OCI-LY1 (cell line): ENCODE measurements around the gene VIPR2.

Experiments
- H2AFZ ChIP-seq: fragments of 200-600 bp; sonication (generic), shearing (Covaris generic); 2 replicates; pipeline ENCODE4 v1.6.0; 2014; ENCODE audit warnings: antibody characterized with exemption, mild to moderate bottlenecking, low read length
- H3F3A ChIP-seq: fragments of 200-600 bp; sonication (generic), shearing (Covaris generic); 2 replicates; pipeline ENCODE4 v1.6.0; 2014; ENCODE audit warnings: mild to moderate bottlenecking, antibody characterized with exemption, low read length, moderate library complexity; ENCODE audit not compliant: insufficient read depth
- H3K27ac ChIP-seq: fragments of 200-600 bp; sonication (generic); 2 replicates; pipeline ENCODE4 v1.5.1; 2014; ENCODE audit warnings: low read length, mixed run types, mild to moderate bottlenecking, low read depth; ENCODE audit not compliant: poor library complexity, severe bottlenecking
- H3K27me3 ChIP-seq: fragments of 200-600 bp; sonication (generic); 2 replicates; pipeline ENCODE4 v1.6.0; 2014; ENCODE audit warnings: antibody characterized with exemption, mild to moderate bottlenecking, low read length, moderate library complexity; ENCODE audit not compliant: insufficient read depth
- H3K36me3 ChIP-seq: fragments of 200-600 bp; sonication (generic); 2 replicates; pipeline ENCODE4 v1.6.1; 2014; ENCODE audit warnings: mild to moderate bottlenecking, antibody characterized with exemption, low read length, moderate library complexity, mixed read lengths; ENCODE audit not compliant: insufficient read depth
- H3K4me1 ChIP-seq: fragments of 200-600 bp; sonication (generic); 2 replicates; pipeline ENCODE4 v1.5.1; 2014; ENCODE audit warnings: mild to moderate bottlenecking, low read length, moderate library complexity; ENCODE audit not compliant: insufficient read depth, severe bottlenecking
- H3K4me2 ChIP-seq: fragments of 200-600 bp; sonication (generic), shearing (Covaris generic); 2 replicates; pipeline ENCODE4 v1.6.1; 2014; ENCODE audit warnings: low read length
- H3K4me3 ChIP-seq: fragments of 200-600 bp; sonication (generic); 2 replicates; pipeline ENCODE4 v1.5.1; 2014; ENCODE audit warnings: low read length, low read depth, mild to moderate bottlenecking, mixed read lengths; ENCODE audit not compliant: poor library complexity, severe bottlenecking
- H3K79me2 ChIP-seq: fragments of 200-600 bp; shearing (Covaris generic); 2 replicates; pipeline ENCODE4 v1.6.1; 2016; ENCODE audit warnings: mixed run types, low read length, mixed read lengths; ENCODE audit not compliant: insufficient read depth
- H3K9ac ChIP-seq: fragments of 200-600 bp; sonication (generic), shearing (Covaris generic); 2 replicates; pipeline ENCODE4 v1.6.1; 2014; ENCODE audit warnings: mild to moderate bottlenecking, low read length, mixed read lengths
- H3K9me2 ChIP-seq: fragments of 200-600 bp; sonication (generic), shearing (Covaris generic); 2 replicates; pipeline ENCODE4 v1.6.1; 2014; ENCODE audit warnings: low read depth, mild to moderate bottlenecking, low read length, mixed read lengths
- H3K9me3 ChIP-seq: fragments of 200-600 bp; shearing (Covaris generic); 2 replicates; pipeline ENCODE4 v1.6.1; 2014; ENCODE audit warnings: low read length, mixed read lengths
- H4K20me1 ChIP-seq: fragments of 200-600 bp; sonication (generic), shearing (Covaris generic); 2 replicates; pipeline ENCODE4 v1.6.0; 2016; ENCODE audit warnings: mild to moderate bottlenecking, low read length; ENCODE audit not compliant: insufficient read depth
- CTCF ChIP-seq: fragments of 200-600 bp; sonication (generic), shearing (Covaris generic); IDR thresholded peaks from 2 replicates; pipeline ENCODE4 v1.5.1; 2017; ENCODE audit warnings: mild to moderate bottlenecking, antibody characterized with exemption, low read length, moderate library complexity, mixed read lengths
- EZH2 ChIP-seq: fragments of 200-600 bp; sonication (generic), shearing (Covaris generic); IDR thresholded peaks from 2 replicates; pipeline ENCODE4 v1.8.0; 2017; ENCODE audit warnings: borderline replicate concordance, mixed run types, mild to moderate bottlenecking, antibody characterized with exemption, low read length, moderate library complexity, mixed read lengths

Gene VIPR2

GRCh38 chr7:159036916-159037605 is 107.6 kb downstream of the VIPR2 start:
- Histone ChIP-seq H4K20me1 (no peaks in the 10 kb centered on the region), H3K4me2 (no peak overlapping the region), H3K27ac (no peak overlapping the region), H3F3A (no peaks in the 10 kb centered on the region), H3K9ac (no peak overlapping the region), H3K79me2 (no peaks in the 10 kb centered on the region), H3K36me3 (no peaks in the 10 kb centered on the region), H3K27me3 (peaks cover 11% of the 10 kb centered on the region; the same call in 1 of the 2 replicates), H3K9me2 (no peaks in the 10 kb centered on the region), H3K4me3 (no peak overlapping the region), H3K9me3 (no peaks in the 10 kb centered on the region), H2AFZ (no peak overlapping the region), H3K4me1 (no peaks in the 10 kb centered on the region)
- TF ChIP-seq CTCF (no peak), EZH2 (no peak)

GRCh38 chr7:159035571-159036073 is 109.0 kb downstream of the VIPR2 start:
- Histone ChIP-seq H3K27ac (no peak overlapping the region), H4K20me1 (no peaks in the 10 kb centered on the region), H3K79me2 (no peaks in the 10 kb centered on the region), H3K4me2 (no peak overlapping the region), H2AFZ (no peak overlapping the region), H3F3A (no peaks in the 10 kb centered on the region), H3K9me2 (no peaks in the 10 kb centered on the region), H3K9ac (no peak overlapping the region), H3K4me1 (no peaks in the 10 kb centered on the region), H3K27me3 (peaks cover 10% of the 10 kb centered on the region; the same call in 1 of the 2 replicates), H3K4me3 (no peak overlapping the region), H3K9me3 (no peaks in the 10 kb centered on the region), H3K36me3 (no peaks in the 10 kb centered on the region)
- no peak for TF ChIP-seq EZH2
- no peak for TF ChIP-seq CTCF

- H3K4me2 ChIP-seq = no peak overlapping the region
- H3F3A ChIP-seq = no peaks in the 10 kb centered on the region
- no peaks in the 10 kb centered on the region for H3K4me1 ChIP-seq
- no peaks in the 10 kb centered on the region for H3K79me2 ChIP-seq
- TF ChIP-seq EZH2 = no peak
- no peak for TF ChIP-seq CTCF
- H3K9me3 ChIP-seq = no peaks in the 10 kb centered on the region
- peaks cover 10% of the 10 kb centered on the region; the same call in 1 of the 2 replicates for H3K27me3 ChIP-seq
- H2AFZ ChIP-seq = no peak overlapping the region
- no peak overlapping the region for H3K9ac ChIP-seq
- H4K20me1 ChIP-seq = no peaks in the 10 kb centered on the region
- no peaks in the 10 kb centered on the region for H3K9me2 ChIP-seq
- H3K36me3 ChIP-seq = no peaks in the 10 kb centered on the region
- H3K4me3 ChIP-seq = no peak overlapping the region
- no peak overlapping the region for H3K27ac ChIP-seq
Observed at GRCh38 chr7:159034988-159035387, 109.7 kb downstream of the VIPR2 start.
